Tibial artery (tissue), 4 donors: ENCODE data around the gene MARCOL.
"Not testable (repeated sequence)": the region's sequence is repeated elsewhere in the genome, so short reads cannot be mapped to it uniquely, and the experiment has no call there.

Experiments
- DNase-seq, 2 donors: peaks; one replicate each; pipeline ENCODE4 v3.0.0-alpha.2; 2019
- H3K27ac ChIP-seq, 2 donors: fragments of 200-600 bp; sonication (generic) in 1 of 2; 1 replicate in 1 of 2; 2 replicates in 1 of 2; pipeline ENCODE4 v1.5.1; 2018 to 2019; ENCODE audit warnings: mild to moderate bottlenecking in 1 of 2
- H3K27me3 ChIP-seq, 2 donors: fragments of 200-600 bp; sonication (generic) in 1 of 2; one replicate each; pipeline versions ENCODE4 v1.5.1 to v1.6.0; 2016 to 2019
- H3K36me3 ChIP-seq, 3 donors: fragments of 200-600 bp; sonication (generic) in 2 of 3; one replicate each; pipeline ENCODE4 v1.5.1; 2016 to 2019; ENCODE audit warnings: mild to moderate bottlenecking in 2 of 3
- H3K4me1 ChIP-seq, 4 donors: fragments of 200-600 bp; sonication (generic) in 2 of 4; 1 replicate in 3 of 4; 2 replicates in 1 of 4; pipeline ENCODE4 v1.5.1; 2016 to 2019
- H3K4me3 ChIP-seq, 2 donors: fragments of 200-600 bp; sonication (generic) in 1 of 2; 1 replicate in 1 of 2; 2 replicates in 1 of 2; pipeline ENCODE4 v1.5.1; 2018 to 2019; ENCODE audit warnings: mild to moderate bottlenecking in 2 of 2
- H3K9me3 ChIP-seq, 3 donors: fragments of 200-600 bp; sonication (generic) in 1 of 3; one replicate each; pipeline ENCODE4 v1.5.1; 2016 to 2019
- CTCF ChIP-seq, 2 experiments: fragments of 200-600 bp in 1 of 2; fragments of 450-650 bp in 1 of 2; IDR thresholded peaks; one replicate each; pipeline ENCODE4 v1.5.1; 2017 to 2019; ENCODE audit warnings: antibody characterized with exemption in 2 of 2, mild to moderate bottlenecking in 1 of 2, moderate library complexity in 1 of 2
- intact Hi-C: fragments of 100-400 bp; cut with DNase I; formaldehyde crosslinking; loops from one replicate; pipeline ENCODE4 v1.15.0; 2023; ENCODE audit warnings: low total_unique reads

MARCOL gene

GRCh38 chr5:148267962-148268361 is 29.6 kb downstream of the MARCOL start:
- DNase-seq = no peak
- Histone ChIP-seq H3K36me3 (no peaks in the 10 kb centered on the region), H3K4me1 (no peaks in the 10 kb centered on the region), H3K4me3 (no peak overlapping the region), H3K9me3 (peaks cover 0 to 13% (median 2%) of the 10 kb centered on the region in 3 donors), H3K27me3 (no peaks in the 10 kb centered on the region), H3K27ac (no peak overlapping the region)
- TF ChIP-seq CTCF (IDR thresholded peaks at IDR 0.05) = no peak
- intact Hi-C loops = no loop called here

GRCh38 chr5:148268566-148268965 is 30.2 kb downstream of the MARCOL start, which contains the start of gene SPINK13:
SPINK13 (plus strand) TSS chr5:148268794; CDS start chr5:148270073, 1,279 bp downstream.
- peaks cover 0 to 13% (median 2%) of the 10 kb centered on the region in 3 donors for H3K9me3 ChIP-seq
- TF ChIP-seq CTCF (IDR thresholded peaks at IDR 0.05) = no peak
- no peak within 1 kb of the TSS for H3K27ac ChIP-seq
- no peaks in the 10 kb centered on the region for H3K36me3 ChIP-seq
- DNase-seq = peak in 1 of 2 donors; percentile 23
- no peak within 1 kb of the TSS for H3K4me3 ChIP-seq
- H3K4me1 ChIP-seq = no peaks in the 10 kb centered on the region
- no peaks in the 10 kb centered on the region for H3K27me3 ChIP-seq
- intact Hi-C loops = no loop called here

- DNase-seq, H3K27me3 ChIP-seq, H3K4me3 ChIP-seq, H3K36me3 ChIP-seq, H3K4me1 ChIP-seq, intact Hi-C loops, H3K27ac ChIP-seq: not testable (repeated sequence)
- H3K9me3 ChIP-seq = peaks cover 0 to 48% (median 3%) of the 10 kb centered on the region in 3 donors
Measured at GRCh38 chr5:148275129-148275528, 36.8 kb downstream of the MARCOL start.

GRCh38 chr5:148280893-148281292 is 42.6 kb downstream of the MARCOL start:
- peaks cover 3 to 51% (median 8%) of the 10 kb centered on the region in 3 donors for H3K9me3 ChIP-seq
- intact Hi-C loops, H3K4me3 ChIP-seq, DNase-seq, H3K4me1 ChIP-seq, H3K36me3 ChIP-seq, H3K27ac ChIP-seq, H3K27me3 ChIP-seq: not testable (repeated sequence)

- H3K4me3 ChIP-seq, H3K4me1 ChIP-seq, H3K36me3 ChIP-seq, H3K27me3 ChIP-seq, DNase-seq, intact Hi-C loops, H3K27ac ChIP-seq: not testable (repeated sequence)
- peaks cover 0 to 47% (median 8%) of the 10 kb centered on the region in 3 donors for H3K9me3 ChIP-seq
Measured at GRCh38 chr5:148281336-148281735, 43.0 kb downstream of the MARCOL start.

GRCh38 chr5:148290271-148291195 is 52.2 kb downstream of the MARCOL start:
- no peak for DNase-seq
- no peaks in the 10 kb centered on the region for H3K4me1 ChIP-seq
- H3K36me3 ChIP-seq = no peaks in the 10 kb centered on the region
- H3K9me3 ChIP-seq = no peaks in the 10 kb centered on the region
- H3K27ac ChIP-seq = no peak overlapping the region
- intact Hi-C loops = no loop called here
- no peaks in the 10 kb centered on the region for H3K27me3 ChIP-seq
- TF ChIP-seq CTCF (IDR thresholded peaks at IDR 0.05) = no peak
- H3K4me3 ChIP-seq = no peak overlapping the region
